Body of pancreas (tissue), 4 donors: ENCODE data around the gene KIF3C.
"Not testable (repeated sequence)": the region's sequence is repeated elsewhere in the genome, so short reads cannot be mapped to it uniquely, and the experiment has no call there.

Experiments
- CTCF ChIP-seq, 7 experiments: fragments of 450-650 bp in 4 of 7; fragments of 200-600 bp in 3 of 7; sonication (generic) in 3 of 7; IDR thresholded peaks; one replicate each; pipeline ENCODE4 v1.5.1; 2016 to 2019; ENCODE audit warnings: antibody characterized with exemption in 7 of 7
- POLR2A ChIP-seq, 3 donors: fragments of 450-650 bp; IDR thresholded peaks; one replicate each; pipeline ENCODE4 v1.6.1; 2016; ENCODE audit warnings: antibody characterized with exemption in 3 of 3, mild to moderate bottlenecking in 2 of 3

GRCh38 chr2:26028083-26028482, 45.8 kb upstream of the KIF3C start:
- TF ChIP-seq CTCF, POLR2A (IDR thresholded peaks at IDR 0.05): not testable (repeated sequence)
